Activated CD8-positive, alpha-beta memory T cell treated with anti-CD3 and anti-CD28 coated beads for 1 hour (primary cell): Measurements from ENCODE around the gene GDPD3.

Experiments used
- DNase-seq, 2 donors: peaks; one replicate each; pipeline ENCODE4 v3.0.0-alpha.2; 2020; ENCODE audit warnings: low read depth in 1 of 2; ENCODE audit errors: extremely low read depth in 1 of 2

GDPD3 gene

DNA sequence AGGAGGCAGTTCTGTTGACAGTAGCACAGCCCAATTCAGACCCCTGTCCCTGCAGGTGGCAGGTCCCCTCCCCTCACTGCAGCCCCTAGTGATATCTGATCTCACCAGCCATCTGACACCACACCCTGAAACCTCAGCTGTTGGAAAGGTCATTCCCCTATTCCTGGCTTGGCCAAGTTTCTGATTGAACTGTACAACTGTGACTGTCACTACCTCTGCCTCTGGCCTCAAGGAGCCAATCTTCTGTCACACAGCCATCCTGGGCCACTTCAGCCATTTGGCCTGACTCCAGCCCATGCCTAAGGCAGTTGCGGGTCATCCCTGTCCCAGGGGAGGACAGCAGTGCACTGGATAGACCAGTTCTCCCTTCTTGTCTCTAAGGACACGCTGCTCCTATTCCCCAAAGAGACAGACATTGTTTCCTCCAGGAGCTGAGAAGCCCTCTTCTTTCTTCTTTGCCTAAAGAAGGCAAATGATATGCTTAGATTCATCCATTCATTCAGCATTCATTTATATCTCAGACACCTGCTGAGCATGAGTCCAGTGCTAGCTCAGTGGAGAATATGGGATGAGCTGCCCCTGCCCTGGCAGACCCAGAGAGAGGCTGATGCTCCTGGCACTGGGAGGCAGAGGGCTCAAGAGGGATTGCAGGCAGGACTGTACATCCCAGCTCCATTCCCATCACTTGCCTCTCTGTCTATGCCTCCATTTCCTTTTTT is 52.3 kb downstream of the GDPD3 start:
- no peak for DNase-seq

DNA sequence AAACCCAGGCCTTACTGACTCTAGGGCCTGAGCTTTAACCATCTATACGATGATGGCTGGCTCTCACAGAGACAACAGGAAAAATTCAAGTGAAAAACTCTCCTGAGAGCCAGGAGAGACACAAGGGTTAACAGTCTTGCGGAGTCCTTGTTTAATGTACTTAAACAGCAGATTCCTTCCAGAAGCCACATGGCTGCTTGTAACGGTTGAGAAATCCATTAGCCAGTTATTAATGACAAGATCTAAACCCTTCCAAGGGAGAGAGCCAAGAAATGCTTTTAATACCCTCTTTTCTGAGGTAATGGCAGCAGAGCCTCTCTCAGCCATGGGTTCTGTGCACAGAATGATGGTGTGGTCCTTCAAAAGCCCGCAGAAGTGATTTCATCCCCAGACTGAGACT is 53.0 kb downstream of the GDPD3 start:
- no peak for DNase-seq

DNA sequence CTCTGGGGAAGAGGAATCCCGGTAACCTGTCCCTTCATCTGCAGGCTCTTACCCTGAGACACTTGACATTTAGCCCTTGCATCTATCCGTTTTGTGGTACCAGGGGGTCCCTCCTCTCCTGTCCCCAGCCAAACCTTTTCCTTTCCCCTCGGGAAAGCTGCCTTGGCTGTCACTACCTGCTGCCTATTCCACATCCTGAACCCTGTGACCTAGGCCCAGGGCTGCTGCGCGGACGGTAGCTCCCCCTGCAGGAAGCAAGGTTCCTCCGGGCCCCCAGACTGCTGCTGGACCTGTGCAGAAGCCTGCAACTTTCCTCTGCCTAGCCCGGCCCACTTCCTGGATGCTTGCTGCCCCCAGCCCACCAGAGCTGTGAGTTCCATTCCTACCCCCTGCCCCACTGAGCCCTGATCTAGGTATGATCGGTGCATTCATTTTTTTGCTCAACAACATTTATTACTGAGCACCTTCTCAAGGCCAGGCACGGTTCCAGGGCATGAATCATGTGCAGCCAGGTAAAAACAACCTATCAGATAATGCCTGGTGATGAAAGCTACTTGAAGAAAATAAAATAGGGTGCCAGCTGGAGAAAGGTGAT is 58.3 kb downstream of the GDPD3 start:
- DNase-seq = no peak
